Adrenal gland (tissue), 12 donors: ENCODE data around the gene GNAO1. TPM values are rescaled to one million over a fixed set of nuclear protein-coding genes. Genes with fewer than 3 reads are reported as not detected.

ENCODE experiments used
- DNase-seq, 7 donors: peaks; one replicate each; pipeline ENCODE4 v3.0.0-alpha.2; 2019 to 2020
- H3K27ac ChIP-seq, 5 donors: fragments of 200-600 bp; sonication (generic) in 4 of 5; 1 replicate in 3 of 5; 2 replicates in 2 of 5; pipeline versions ENCODE4 v1.5.1 to v1.8.0; 2016 to 2020; ENCODE audit warnings: mild to moderate bottlenecking in 1 of 5
- H3K27me3 ChIP-seq: fragments of 200-600 bp; 2 replicates; pipeline ENCODE4 v1.8.0; 2021
- H3K36me3 ChIP-seq, 2 donors: fragments of 200-600 bp; replicated peaks in 1 of 2; 1 replicate in 1 of 2; 2 replicates in 1 of 2; pipeline versions ENCODE4 v1.5.1 to v1.8.0; 2018 to 2022
- H3K4me1 ChIP-seq, 2 donors: fragments of 200-600 bp; replicated peaks in 1 of 2; 1 replicate in 1 of 2; 2 replicates in 1 of 2; pipeline versions ENCODE4 v1.5.1 to v1.8.0; 2018 to 2021
- H3K4me3 ChIP-seq, 4 donors: fragments of 200-600 bp; sonication (generic) in 3 of 4; one replicate each; pipeline ENCODE4 v1.5.1; 2016 to 2018
- H3K9me3 ChIP-seq, 3 donors: fragments of 200-600 bp; sonication (generic) in 1 of 3; replicated peaks in 1 of 3; 1 replicate in 2 of 3; 2 replicates in 1 of 3; pipeline versions ENCODE4 v1.5.1 to v1.8.0; 2016 to 2021
- POLR2A ChIP-seq, 2 donors: fragments of 450-650 bp; IDR thresholded peaks; one replicate each; pipeline ENCODE4 v1.6.1; 2017; ENCODE audit warnings: antibody characterized with exemption in 2 of 2, mild to moderate bottlenecking in 2 of 2, moderate library complexity in 1 of 2
- WGBS, 4 donors: extraction: QIAGEN DNeasy Blood & Tissue Kit in 2 of 4; methylation state at CpG; one replicate each; pipeline versions ENCODE4 v1.1.5 to v1.1.7; 2013 to 2017; 5-methylcytosine and 5-hydroxymethylcytosine counted together
- intact Hi-C, 2 donors: fragments of 100-400 bp; cut with DNase I; formaldehyde crosslinking; loops; one replicate each; pipeline versions ENCODE4 v1.14.1 to v1.15.0; 2022 to 2023
- polyA plus RNA-seq, 3 donors: library from polyadenylated mRNA; stranded (reverse); fragments of 200-250 nt in 2 of 3; fragments of 350-450 nt in 1 of 3; fragmentation: Illumina TruSeq in 1 of 3; extraction: RNeasy Lipid Tissue Mini Kit (QIAGEN cat#74804) in 1 of 3; gene quantifications; one replicate each; pipeline ENCODE4 v1.2.3, GENCODE V29; 2013 to 2014
- total RNA-seq, 9 donors: library from RNA; depleted of rRNA in 4 of 9; stranded (reverse); fragments of >200 nt in 4 of 9; fragments of 120-200 nt in 1 of 9; fragmentation: NEBNext Ultra II Directional in 1 of 9; extraction: Animal tissue kit (Norgen Biotek cat#: 25700) in 1 of 9; gene quantifications; one replicate each; pipeline versions ENCODE4 v1.1.0 to v1.2.4, GENCODE V29; 2013 to 2023
- TF ChIP-seq, protein P1 (sequence below), 6 experiments: fragments of 450-650 bp in 4 of 6; fragments of 200-600 bp in 2 of 6; sonication (generic) in 1 of 6; IDR thresholded peaks; 1 replicate in 5 of 6; 2 replicates in 1 of 6; pipeline versions ENCODE4 v1.5.1 to v1.8.0; 2016 to 2021; ENCODE audit warnings: antibody characterized with exemption in 6 of 6, mild to moderate bottlenecking in 2 of 6, moderate library complexity in 1 of 6
- donor health status: healthy with polysubstance abuse.
- donor health status: Bipolar disorder and iron deficiency.
- donor health status: DM: yes; HTN: yes; CAD: no.
- donor health status: DM: no; HTN: no; CAD: no.
- donor health status: DM: no; HTN: no; CAD: no.
- donor health status: DM: yes; HTN: yes; CAD: no.

The GNAO1 gene
- total and polyA plus RNA-seq, 12 donors, result 1.8 to 36.6 (median 5.9) TPM

DNA sequence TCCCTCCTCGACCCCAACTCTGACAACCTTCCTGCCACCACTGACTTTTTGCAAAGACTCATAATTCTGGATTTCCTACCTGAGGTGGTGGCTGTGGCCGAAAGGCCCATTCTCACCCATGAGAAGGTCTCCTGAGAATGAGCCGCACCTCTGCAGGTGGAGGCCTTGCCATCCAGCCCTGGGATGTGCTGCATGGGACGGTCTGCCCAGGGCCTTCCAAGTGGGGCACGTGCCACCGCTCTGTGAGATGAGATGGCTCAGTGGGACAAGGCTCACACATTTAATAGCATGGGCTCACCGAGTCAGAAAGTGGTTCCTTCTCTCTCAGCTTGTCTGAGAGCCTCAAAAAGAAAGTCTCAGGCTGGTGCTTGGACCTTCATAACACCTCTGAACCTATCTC lies 121.3 kb downstream of the GNAO1 start:
- no peaks in the 10 kb centered on the region for H3K36me3 ChIP-seq
- TF ChIP-seq, protein P1, sequence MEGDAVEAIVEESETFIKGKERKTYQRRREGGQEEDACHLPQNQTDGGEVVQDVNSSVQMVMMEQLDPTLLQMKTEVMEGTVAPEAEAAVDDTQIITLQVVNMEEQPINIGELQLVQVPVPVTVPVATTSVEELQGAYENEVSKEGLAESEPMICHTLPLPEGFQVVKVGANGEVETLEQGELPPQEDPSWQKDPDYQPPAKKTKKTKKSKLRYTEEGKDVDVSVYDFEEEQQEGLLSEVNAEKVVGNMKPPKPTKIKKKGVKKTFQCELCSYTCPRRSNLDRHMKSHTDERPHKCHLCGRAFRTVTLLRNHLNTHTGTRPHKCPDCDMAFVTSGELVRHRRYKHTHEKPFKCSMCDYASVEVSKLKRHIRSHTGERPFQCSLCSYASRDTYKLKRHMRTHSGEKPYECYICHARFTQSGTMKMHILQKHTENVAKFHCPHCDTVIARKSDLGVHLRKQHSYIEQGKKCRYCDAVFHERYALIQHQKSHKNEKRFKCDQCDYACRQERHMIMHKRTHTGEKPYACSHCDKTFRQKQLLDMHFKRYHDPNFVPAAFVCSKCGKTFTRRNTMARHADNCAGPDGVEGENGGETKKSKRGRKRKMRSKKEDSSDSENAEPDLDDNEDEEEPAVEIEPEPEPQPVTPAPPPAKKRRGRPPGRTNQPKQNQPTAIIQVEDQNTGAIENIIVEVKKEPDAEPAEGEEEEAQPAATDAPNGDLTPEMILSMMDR (IDR thresholded peaks at IDR 0.05), result no peak
- TF ChIP-seq POLR2A (IDR thresholded peaks at IDR 0.05), result no peak
- WGBS, 4 donors, result 92 to 95% (median 94%) methylated on average over 5 to 7 of the region's 7 CpGs
- no peaks in the 10 kb centered on the region for H3K27me3 ChIP-seq
- intact Hi-C loops, result no loop called here
- H3K27ac ChIP-seq, result no peak overlapping the region
- no peak for DNase-seq
- no peaks in the 10 kb centered on the region for H3K9me3 ChIP-seq
- H3K4me1 ChIP-seq, result no peaks in the 10 kb centered on the region
- no peak overlapping the region for H3K4me3 ChIP-seq

DNA sequence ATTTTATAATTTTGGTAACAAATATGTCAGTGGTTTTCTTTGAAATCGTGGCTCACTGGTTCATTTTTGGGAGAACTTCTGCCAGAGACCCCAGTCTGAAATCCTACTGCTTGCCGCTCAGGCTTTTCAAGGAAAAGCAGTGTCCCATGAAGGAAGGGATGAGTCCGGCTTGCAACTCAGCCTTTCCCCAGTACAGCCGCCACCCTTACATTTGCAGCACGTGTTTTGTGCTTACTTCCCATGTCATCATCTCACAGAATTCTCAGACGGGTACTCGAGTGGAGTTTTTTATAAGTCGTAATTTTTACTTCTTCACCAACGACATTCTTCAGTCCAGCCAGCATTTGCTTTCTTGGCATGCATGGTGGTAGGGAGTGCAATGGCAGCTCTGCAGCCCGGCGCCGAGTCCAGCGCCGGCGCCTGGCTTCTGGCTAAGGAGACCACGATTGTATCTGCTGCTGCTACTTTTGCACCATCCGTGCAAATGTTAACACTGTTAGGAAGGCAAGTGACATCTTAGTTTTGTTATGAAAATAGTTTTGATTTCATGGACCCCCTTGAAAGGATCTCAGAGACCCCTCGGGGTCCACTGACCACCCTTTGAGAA lies 123.1 kb downstream of the GNAO1 start:
- DNase-seq, result no peak
- Histone ChIP-seq H3K9me3 (no peaks in the 10 kb centered on the region), H3K4me1 (peaks cover 0 to 5% of the 10 kb centered on the region in 2 donors), H3K36me3 (no peaks in the 10 kb centered on the region), H3K27me3 (no peaks in the 10 kb centered on the region), H3K4me3 (no peak overlapping the region), H3K27ac (no peak overlapping the region)
- intact Hi-C loops, result no loop called here
- no peak for TF ChIP-seq POLR2A (IDR thresholded peaks at IDR 0.05)
- TF ChIP-seq, protein P1 (IDR thresholded peaks at IDR 0.05), result no peak
- 75 to 82% (median 76%) methylated on average over 18 of the region's 18 CpGs for WGBS, 4 donors

DNA sequence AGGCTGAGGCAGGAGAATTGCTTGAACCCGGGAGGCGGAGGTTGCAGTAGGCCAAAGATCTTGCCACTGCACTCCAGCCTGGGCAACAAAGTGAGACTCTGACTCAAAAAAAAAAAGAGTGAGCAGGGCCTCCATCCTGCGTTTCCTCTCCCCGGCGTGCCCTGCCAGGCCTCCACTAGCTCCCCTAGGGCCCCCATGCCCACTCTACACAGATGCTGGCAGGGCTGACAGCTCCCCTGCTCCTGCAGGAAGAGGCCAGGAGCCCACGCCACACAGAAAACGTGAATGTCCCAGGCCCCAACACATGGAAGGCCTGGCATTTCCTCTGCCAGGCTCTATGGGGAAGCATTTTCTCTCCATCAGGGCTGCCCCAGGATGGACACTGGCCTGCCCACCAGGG lies 124.7 kb downstream of the GNAO1 start:
- Histone ChIP-seq H3K9me3 (no peaks in the 10 kb centered on the region), H3K4me3 (no peak overlapping the region), H3K4me1 (peaks cover 0 to 5% of the 10 kb centered on the region in 2 donors), H3K36me3 (no peaks in the 10 kb centered on the region), H3K27me3 (no peaks in the 10 kb centered on the region), H3K27ac (no peak overlapping the region)
- no peak for DNase-seq
- intact Hi-C loops, result loop anchor here in 1 of 2 donors (5.0 kb wide), 1 partner anchor 374 kb away; no protein-coding TSS in a partner anchor
- 86 to 94% (median 91%) methylated on average over 5 to 7 of the region's 7 CpGs for WGBS, 4 donors
- TF ChIP-seq POLR2A (IDR thresholded peaks at IDR 0.05), result no peak
- TF ChIP-seq, protein P1 (IDR thresholded peaks at IDR 0.05), result no peak

DNA sequence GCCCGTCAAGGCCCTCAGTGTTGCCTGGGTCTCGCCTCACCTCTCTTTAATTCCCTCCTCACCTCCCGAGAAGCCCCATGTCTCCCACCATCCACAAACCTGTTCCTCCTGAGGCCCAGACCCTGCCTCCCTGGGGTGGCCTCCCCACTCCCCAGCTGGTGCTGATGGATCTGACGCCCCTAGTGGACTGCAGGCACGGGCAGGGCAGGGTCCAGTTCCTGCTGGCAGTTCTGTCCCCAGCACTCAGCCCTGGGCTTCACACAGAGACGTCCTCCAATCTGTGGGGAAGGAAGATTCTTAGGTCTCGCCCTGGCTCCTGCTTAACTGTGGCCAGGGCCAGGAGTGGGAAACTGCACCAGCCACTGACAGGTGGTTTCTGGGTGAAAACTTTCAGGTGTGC lies 125.3 kb downstream of the GNAO1 start:
- H3K4me3 ChIP-seq, result no peak overlapping the region
- intact Hi-C loops, result loop anchor here in 1 of 2 donors (5.0 kb wide), 1 partner anchor 374 kb away; no protein-coding TSS in a partner anchor
- no peaks in the 10 kb centered on the region for H3K9me3 ChIP-seq
- TF ChIP-seq POLR2A (IDR thresholded peaks at IDR 0.05), result no peak
- TF ChIP-seq, protein P1 (IDR thresholded peaks at IDR 0.05), result no peak
- no peak for DNase-seq
- H3K27ac ChIP-seq, result no peak overlapping the region
- H3K36me3 ChIP-seq, result no peaks in the 10 kb centered on the region
- 80 to 85% (median 84%) methylated on average over 5 to 7 of the region's 7 CpGs for WGBS, 4 donors
- no peaks in the 10 kb centered on the region for H3K27me3 ChIP-seq
- peaks cover 0 to 5% of the 10 kb centered on the region in 2 donors for H3K4me1 ChIP-seq
